Neural cell (in vitro differentiated cells): Measurements from ENCODE around the gene TTC23. TPM values are rescaled to one million over a fixed set of nuclear protein-coding genes. Genes with fewer than 3 reads are reported as not detected.
"Not testable (repeated sequence)": the region's sequence is repeated elsewhere in the genome, so short reads cannot be mapped to it uniquely, and the experiment has no call there.

ENCODE experiments used
- H2AFZ ChIP-seq: fragments of 200-600, 300-800 bp; sonication (generic), shearing (Covaris generic); 2 replicates; pipeline ENCODE4 v1.6.0; 2014; ENCODE audit warnings: low read depth, mild to moderate bottlenecking, antibody characterized with exemption, low read length, moderate library complexity
- H3F3A ChIP-seq: fragments of 200-600 bp; shearing (Covaris generic); 2 replicates; pipeline ENCODE4 v1.6.1; 2016; ENCODE audit warnings: mild to moderate bottlenecking, moderate library complexity, mixed read lengths, antibody characterized with exemption, low read length; ENCODE audit not compliant: insufficient read depth, poor library complexity, severe bottlenecking
- H3K27ac ChIP-seq: fragments of 200-600, 300-800 bp; sonication (generic), shearing (Covaris generic); 2 replicates; pipeline ENCODE4 v1.5.1; 2014; ENCODE audit warnings: mild to moderate bottlenecking, low read length, moderate library complexity
- H3K27me3 ChIP-seq: fragments of 300-800, 200-600 bp; sonication (generic), shearing (Covaris generic); 2 replicates; pipeline ENCODE4 v1.6.0; 2014; ENCODE audit warnings: mild to moderate bottlenecking, low read depth, low read length, moderate library complexity; ENCODE audit not compliant: insufficient read depth
- H3K36me3 ChIP-seq: fragments of 300-800, 200-600 bp; sonication (generic), shearing (Covaris generic); 2 replicates; pipeline ENCODE4 v1.5.1; 2014; ENCODE audit warnings: mild to moderate bottlenecking, antibody characterized with exemption, low read length, moderate library complexity; ENCODE audit not compliant: insufficient read depth
- H3K4me2 ChIP-seq: fragments of 300-800, 200-600 bp; sonication (generic), shearing (Covaris generic); 2 replicates; pipeline ENCODE4 v1.6.0; 2014; ENCODE audit warnings: mild to moderate bottlenecking, low read length
- H3K4me3 ChIP-seq: fragments of 300-800, 200-600 bp; sonication (generic), shearing (Covaris generic); 2 replicates; pipeline ENCODE4 v1.5.1; 2014; ENCODE audit warnings: mild to moderate bottlenecking, low read length, moderate library complexity
- H3K79me2 ChIP-seq: fragments of 200-600 bp; shearing (Covaris generic); replicated peaks from 2 replicates; pipeline ENCODE4 v1.6.0; 2014; ENCODE audit warnings: mild to moderate bottlenecking, low read length, moderate library complexity; ENCODE audit not compliant: insufficient read depth
- H3K9ac ChIP-seq: fragments of 300-800, 200-600 bp; sonication (generic), shearing (Covaris generic); 2 replicates; pipeline ENCODE4 v1.6.1; 2016; ENCODE audit warnings: mild to moderate bottlenecking, low read length, mixed read lengths
- H3K9me2 ChIP-seq: fragments of 200-600 bp; shearing (Covaris generic); 2 replicates; pipeline ENCODE4 v1.6.1; 2016; ENCODE audit warnings: mild to moderate bottlenecking, low read length, mixed read lengths; ENCODE audit not compliant: insufficient read depth
- H3K9me3 ChIP-seq: fragments of 200-600, 300-800 bp; sonication (generic), shearing (Covaris generic); 2 replicates; pipeline ENCODE4 v1.6.1; 2016; ENCODE audit warnings: mild to moderate bottlenecking, mixed run types, low read length, moderate library complexity, mixed read lengths
- H4K20me1 ChIP-seq: fragments of 200-600 bp; shearing (Covaris generic); 2 replicates; pipeline ENCODE4 v1.6.1; 2016; ENCODE audit warnings: mild to moderate bottlenecking, mixed run types; ENCODE audit not compliant: insufficient read depth
- CTCF ChIP-seq: fragments of 450-650 bp; IDR thresholded peaks from 2 replicates; pipeline ENCODE4 v1.5.1; 2014; ENCODE audit warnings: antibody characterized with exemption, mild to moderate bottlenecking, moderate library complexity; ENCODE audit not compliant: poor library complexity, severe bottlenecking
- EP300 ChIP-seq: fragments of 450-650 bp; conservative IDR thresholded peaks from 2 replicates; pipeline ENCODE4 v1.6.1; 2014; ENCODE audit warnings: antibody characterized with exemption, mild to moderate bottlenecking, moderate library complexity; ENCODE audit not compliant: poor library complexity, severe bottlenecking
- EZH2 ChIP-seq: fragments of 200-600, 300-800 bp; shearing (Covaris generic), sonication (generic); IDR thresholded peaks from 2 replicates; pipeline ENCODE4 v1.6.1; 2014; ENCODE audit warnings: antibody characterized with exemption, low read length, borderline replicate concordance, mild to moderate bottlenecking; ENCODE audit not compliant: insufficient read depth, poor library complexity, severe bottlenecking
- MXI1 ChIP-seq: fragments of 450-650 bp; conservative IDR thresholded peaks from 2 replicates; pipeline ENCODE4 v1.6.1; 2014; ENCODE audit warnings: antibody characterized with exemption, mild to moderate bottlenecking; ENCODE audit not compliant: poor library complexity, severe bottlenecking
- POLR2AphosphoS5 ChIP-seq: IDR thresholded peaks from 2 replicates; pipeline ENCODE4 v1.6.1; 2012
- RAD21 ChIP-seq: fragments of 450-650 bp; conservative IDR thresholded peaks from 2 replicates; pipeline ENCODE4 v1.6.1; 2014; ENCODE audit warnings: antibody characterized with exemption, mild to moderate bottlenecking, moderate library complexity
- REST ChIP-seq: IDR thresholded peaks from 2 replicates; pipeline ENCODE4 v1.6.1; 2012; ENCODE audit warnings: borderline replicate concordance
- SMC3 ChIP-seq: fragments of 450-650 bp; conservative IDR thresholded peaks from 2 replicates; pipeline ENCODE4 v1.6.1; 2014; ENCODE audit warnings: antibody characterized with exemption, mild to moderate bottlenecking, moderate library complexity; ENCODE audit not compliant: poor library complexity
- TAF1 ChIP-seq: IDR thresholded peaks from 2 replicates; pipeline ENCODE4 v1.6.1; 2012; ENCODE audit warnings: low read depth
- polyA plus RNA-seq: library from polyadenylated mRNA; depleted of rRNA; stranded (reverse); fragments of >200 nt; gene quantifications from 2 replicates; pipeline ENCODE4 v1.2.3, GENCODE V29; 2014

TTC23 gene
- polyA plus RNA-seq, 1 donor from 2014 or later = 6.2 TPM

DNA sequence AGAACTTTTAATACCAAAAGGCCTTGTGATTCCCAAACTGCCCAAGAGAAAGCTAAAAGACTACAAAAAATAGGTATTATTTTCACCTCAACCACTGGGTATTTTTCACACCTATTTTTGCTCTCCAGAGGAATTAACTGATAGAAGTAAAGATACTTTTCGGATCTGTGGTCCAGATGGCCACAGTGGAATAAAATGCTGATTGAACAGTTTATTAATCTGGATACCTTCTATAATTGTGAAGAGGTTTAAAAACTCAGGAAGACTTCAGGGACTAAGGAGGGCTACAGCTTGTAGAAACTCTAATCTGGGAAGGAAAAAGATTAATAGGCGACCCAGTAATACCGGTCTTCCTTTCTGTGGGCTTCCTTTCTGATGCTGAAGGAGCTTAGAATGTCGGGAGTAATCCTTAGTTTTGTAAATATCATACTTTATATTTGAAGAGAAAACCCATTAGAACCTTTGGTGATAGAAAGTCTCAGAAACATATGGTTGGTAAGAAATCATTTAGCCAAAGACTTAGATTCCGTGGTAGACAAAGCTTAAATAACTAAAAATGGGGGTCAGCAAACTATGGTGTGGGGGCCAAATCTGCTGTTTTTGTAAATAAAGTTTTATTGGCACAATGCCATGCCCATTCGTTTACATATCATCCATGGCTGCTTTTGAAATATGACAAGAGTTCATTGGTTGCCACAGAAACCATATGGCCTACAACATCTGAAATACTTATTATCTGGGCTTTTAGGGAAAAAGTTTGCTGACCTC, 47.8 kb downstream of the TTC23 start:
- H3K4me2 ChIP-seq = no peak overlapping the region
- H3K9me2 ChIP-seq = no peaks in the 10 kb centered on the region
- H3K9ac ChIP-seq = no peak overlapping the region
- no peak overlapping the region for H3K4me3 ChIP-seq
- H3K79me2 ChIP-seq = no peaks in the 10 kb centered on the region
- H3K9me3 ChIP-seq = no peaks in the 10 kb centered on the region
- TF ChIP-seq EZH2 = no peak
- no peak for TF ChIP-seq RAD21
- no peaks in the 10 kb centered on the region for H3K27me3 ChIP-seq
- H3F3A ChIP-seq = no peaks in the 10 kb centered on the region
- H3K27ac ChIP-seq = no peak overlapping the region
- no peaks in the 10 kb centered on the region for H4K20me1 ChIP-seq
- no peaks in the 10 kb centered on the region for H3K36me3 ChIP-seq
- no peak overlapping the region for H2AFZ ChIP-seq

DNA sequence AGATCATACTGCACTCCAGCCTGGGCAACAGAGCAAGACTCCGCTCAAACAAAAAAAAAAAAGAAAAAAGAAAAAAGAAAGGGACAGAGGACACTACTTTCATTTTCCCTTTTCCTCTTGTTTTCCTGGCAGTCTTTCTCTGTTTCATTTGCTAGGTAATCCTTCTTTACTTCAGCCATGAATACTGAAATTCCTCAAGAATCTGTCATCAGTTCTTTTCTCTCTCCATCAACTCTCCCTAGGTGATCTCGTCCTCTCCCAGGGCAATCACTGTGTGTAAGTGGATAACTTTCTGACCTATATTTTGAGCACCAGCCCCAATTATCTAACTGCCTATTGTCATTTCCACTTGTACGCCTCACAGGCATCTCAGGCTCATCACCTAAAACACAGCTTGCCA, 51.5 kb downstream of the TTC23 start:
- no peaks in the 10 kb centered on the region for H3K9me3 ChIP-seq
- no peak overlapping the region for H3K4me2 ChIP-seq
- H3K9me2 ChIP-seq = no peaks in the 10 kb centered on the region
- H3K9ac ChIP-seq = no peak overlapping the region
- H3K27ac ChIP-seq = no peak overlapping the region
- no peak overlapping the region for H3K4me3 ChIP-seq
- no peaks in the 10 kb centered on the region for H3K27me3 ChIP-seq
- no peak overlapping the region for H2AFZ ChIP-seq
- no peaks in the 10 kb centered on the region for H3K36me3 ChIP-seq
- H3K79me2 ChIP-seq = no peaks in the 10 kb centered on the region
- H4K20me1 ChIP-seq = no peaks in the 10 kb centered on the region
- TF ChIP-seq MXI1 (no peak), CTCF (no peak), SMC3 (no peak), RAD21 (no peak), EP300 (no peak), EZH2 (no peak), POLR2AphosphoS5 (no peak), REST (no peak), TAF1 (no peak)
- H3F3A ChIP-seq = no peaks in the 10 kb centered on the region

- H3K4me2 ChIP-seq, H3K79me2 ChIP-seq, H3K9me3 ChIP-seq, H3K4me3 ChIP-seq, H3K9me2 ChIP-seq, H3K27ac ChIP-seq, H4K20me1 ChIP-seq, H3K9ac ChIP-seq, H3K36me3 ChIP-seq, H2AFZ ChIP-seq, H3F3A ChIP-seq, H3K27me3 ChIP-seq: not testable (repeated sequence)
These were observed 57.2 kb downstream of the TTC23 start for GRCh38 chr15:99192181-99192580.
